OCI-LY3 (cell line): ENCODE results near the gene PDZRN3.

Source experiments
- CTCF ChIP-seq: fragments of 200-600, 300-600 bp; sonication (generic); IDR thresholded peaks from 2 replicates; pipeline ENCODE4 v1.5.1; 2014; ENCODE audit warnings: antibody characterized with exemption, low read length, low read depth
- EZH2phosphoT487 ChIP-seq: fragments of 200-600 bp; shearing (Covaris generic); IDR thresholded peaks from 2 replicates; pipeline ENCODE4 v1.6.1; 2018; ENCODE audit warnings: antibody characterized with exemption, mixed run types, low read depth

GRCh38 chr3:73478858-73479257 is 145.9 kb downstream of the PDZRN3 start:
- TF ChIP-seq CTCF: no peak
- TF ChIP-seq EZH2phosphoT487: no peak
